WTC11 (cell line): ENCODE data around the gene SYT9.

Source experiments
- CREM ChIP-seq: sonication (generic); formaldehyde crosslinking; IDR thresholded peaks from 2 replicates; pipeline ENCODE4 v1.8.1; 2022; ENCODE audit warnings: mild to moderate bottlenecking, missing genetic modification reagents, moderate library complexity
- FOXJ3 ChIP-seq: sonication (generic); formaldehyde crosslinking; IDR thresholded peaks from 2 replicates; pipeline ENCODE4 v1.9.0; 2021; ENCODE audit warnings: missing genetic modification reagents, mild to moderate bottlenecking, borderline replicate concordance
- NFE2L1 ChIP-seq: sonication (generic); formaldehyde crosslinking; IDR thresholded peaks from 2 replicates; pipeline ENCODE4 v1.8.1; 2023; ENCODE audit warnings: missing genetic modification reagents
- SP1 ChIP-seq: sonication (generic); formaldehyde crosslinking; conservative IDR thresholded peaks from 2 replicates; pipeline ENCODE4 v1.8.1; 2022; ENCODE audit warnings: missing genetic modification reagents
- ZNF121 ChIP-seq: sonication (generic); formaldehyde crosslinking; IDR thresholded peaks from 2 replicates; pipeline ENCODE4 v1.8.0; 2023; ENCODE audit warnings: missing genetic modification reagents
- ZNF219 ChIP-seq: sonication (generic); formaldehyde crosslinking; IDR thresholded peaks from 2 replicates; pipeline ENCODE4 v1.8.0; 2023; ENCODE audit warnings: missing genetic modification reagents, mild to moderate bottlenecking, borderline replicate concordance
- ZNF423 ChIP-seq: fragments of 250-450 bp; sonication (Bioruptor Pico); IDR thresholded peaks from 2 replicates; pipeline ENCODE4 v2.1.2; 2022; ENCODE audit warnings: mild to moderate bottlenecking, moderate library complexity
- TF ChIP-seq, protein P1 (sequence below): sonication (generic); formaldehyde crosslinking; IDR thresholded peaks from 2 replicates; pipeline ENCODE4 v1.8.1; 2022; ENCODE audit warnings: low read depth, mild to moderate bottlenecking, moderate library complexity, missing genetic modification reagents, borderline replicate concordance
- TF ChIP-seq, protein P2 (sequence below): sonication (generic); formaldehyde crosslinking; IDR thresholded peaks from 2 replicates; pipeline ENCODE4 v1.8.1; 2022; ENCODE audit warnings: missing genetic modification reagents, borderline replicate concordance
- TF ChIP-seq, protein P3 (sequence below): sonication (generic); formaldehyde crosslinking; IDR thresholded peaks from 2 replicates; pipeline ENCODE4 v1.8.0; 2022; ENCODE audit warnings: mild to moderate bottlenecking, missing genetic modification reagents
- TF ChIP-seq, protein P4 (sequence below): sonication (generic); formaldehyde crosslinking; IDR thresholded peaks from 2 replicates; pipeline ENCODE4 v1.8.1; 2023; ENCODE audit warnings: mild to moderate bottlenecking, missing genetic modification reagents, moderate library complexity
- TF ChIP-seq, protein P5 (sequence below): fragments of 200-600 bp; IDR thresholded peaks from 2 replicates; pipeline ENCODE4 v1.8.0; 2022; ENCODE audit warnings: antibody characterized with exemption

DNA sequence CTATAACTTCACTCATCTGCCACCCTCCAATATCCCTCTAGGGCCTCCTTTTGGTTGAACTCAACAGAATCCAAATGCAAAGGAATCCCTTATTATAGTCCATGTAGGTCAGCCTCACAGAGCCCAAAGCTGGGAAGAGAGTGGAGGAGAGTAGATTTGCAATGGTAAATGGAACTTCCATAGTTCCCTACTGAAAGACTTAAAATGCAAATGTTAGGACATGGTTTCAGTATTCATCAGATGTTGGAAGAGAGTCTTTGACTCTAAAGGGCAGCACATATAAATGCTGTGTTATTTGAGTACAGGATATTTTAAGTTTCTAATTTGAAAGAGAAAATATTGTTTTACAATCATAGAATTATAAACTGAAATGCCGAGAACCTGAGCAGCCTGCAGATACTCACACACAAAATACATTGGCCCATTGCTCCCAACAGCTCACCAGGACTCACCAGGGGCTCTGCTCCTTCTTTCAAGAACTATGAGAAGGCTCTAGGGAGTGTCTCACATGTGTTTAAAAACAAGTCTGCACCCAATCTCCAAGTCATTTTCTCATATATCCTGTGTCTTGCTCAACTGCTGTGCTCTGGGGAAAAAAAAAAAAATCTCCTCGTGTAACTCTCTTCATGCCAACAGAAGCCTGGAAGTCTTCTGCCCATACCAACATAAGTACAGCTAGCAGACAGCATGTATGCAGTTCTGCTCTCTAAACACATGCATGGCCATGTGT, 39.6 kb downstream of the SYT9 start:
- TF ChIP-seq SP1 (CRISPR knock-in tag) (no peak), FOXJ3 (CRISPR knock-in tag) (no peak), ZNF423 (CRISPR knock-in tag) (no peak), CREM (CRISPR knock-in tag) (no peak), NFE2L1 (no peak), ZNF121 (CRISPR knock-in tag) (no peak), ZNF219 (CRISPR knock-in tag) (no peak)
- TF ChIP-seq, protein P1, sequence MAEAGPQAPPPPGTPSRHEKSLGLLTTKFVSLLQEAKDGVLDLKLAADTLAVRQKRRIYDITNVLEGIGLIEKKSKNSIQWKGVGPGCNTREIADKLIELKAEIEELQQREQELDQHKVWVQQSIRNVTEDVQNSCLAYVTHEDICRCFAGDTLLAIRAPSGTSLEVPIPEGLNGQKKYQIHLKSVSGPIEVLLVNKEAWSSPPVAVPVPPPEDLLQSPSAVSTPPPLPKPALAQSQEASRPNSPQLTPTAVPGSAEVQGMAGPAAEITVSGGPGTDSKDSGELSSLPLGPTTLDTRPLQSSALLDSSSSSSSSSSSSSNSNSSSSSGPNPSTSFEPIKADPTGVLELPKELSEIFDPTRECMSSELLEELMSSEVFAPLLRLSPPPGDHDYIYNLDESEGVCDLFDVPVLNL (CRISPR knock-in tag) = no peak
- TF ChIP-seq, protein P2, sequence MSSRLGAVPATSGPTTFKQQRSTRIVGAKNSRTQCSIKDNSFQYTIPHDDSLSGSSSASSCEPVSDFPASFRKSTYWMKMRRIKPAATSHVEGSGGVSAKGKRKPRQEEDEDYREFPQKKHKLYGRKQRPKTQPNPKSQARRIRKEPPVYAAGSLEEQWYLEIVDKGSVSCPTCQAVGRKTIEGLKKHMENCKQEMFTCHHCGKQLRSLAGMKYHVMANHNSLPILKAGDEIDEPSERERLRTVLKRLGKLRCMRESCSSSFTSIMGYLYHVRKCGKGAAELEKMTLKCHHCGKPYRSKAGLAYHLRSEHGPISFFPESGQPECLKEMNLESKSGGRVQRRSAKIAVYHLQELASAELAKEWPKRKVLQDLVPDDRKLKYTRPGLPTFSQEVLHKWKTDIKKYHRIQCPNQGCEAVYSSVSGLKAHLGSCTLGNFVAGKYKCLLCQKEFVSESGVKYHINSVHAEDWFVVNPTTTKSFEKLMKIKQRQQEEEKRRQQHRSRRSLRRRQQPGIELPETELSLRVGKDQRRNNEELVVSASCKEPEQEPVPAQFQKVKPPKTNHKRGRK (CRISPR knock-in tag) = no peak
- TF ChIP-seq, protein P3, sequence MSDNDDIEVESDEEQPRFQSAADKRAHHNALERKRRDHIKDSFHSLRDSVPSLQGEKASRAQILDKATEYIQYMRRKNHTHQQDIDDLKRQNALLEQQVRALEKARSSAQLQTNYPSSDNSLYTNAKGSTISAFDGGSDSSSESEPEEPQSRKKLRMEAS = no peak
- TF ChIP-seq, protein P4, sequence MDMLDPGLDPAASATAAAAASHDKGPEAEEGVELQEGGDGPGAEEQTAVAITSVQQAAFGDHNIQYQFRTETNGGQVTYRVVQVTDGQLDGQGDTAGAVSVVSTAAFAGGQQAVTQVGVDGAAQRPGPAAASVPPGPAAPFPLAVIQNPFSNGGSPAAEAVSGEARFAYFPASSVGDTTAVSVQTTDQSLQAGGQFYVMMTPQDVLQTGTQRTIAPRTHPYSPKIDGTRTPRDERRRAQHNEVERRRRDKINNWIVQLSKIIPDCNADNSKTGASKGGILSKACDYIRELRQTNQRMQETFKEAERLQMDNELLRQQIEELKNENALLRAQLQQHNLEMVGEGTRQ (CRISPR knock-in tag) = no peak
- TF ChIP-seq, protein P5, sequence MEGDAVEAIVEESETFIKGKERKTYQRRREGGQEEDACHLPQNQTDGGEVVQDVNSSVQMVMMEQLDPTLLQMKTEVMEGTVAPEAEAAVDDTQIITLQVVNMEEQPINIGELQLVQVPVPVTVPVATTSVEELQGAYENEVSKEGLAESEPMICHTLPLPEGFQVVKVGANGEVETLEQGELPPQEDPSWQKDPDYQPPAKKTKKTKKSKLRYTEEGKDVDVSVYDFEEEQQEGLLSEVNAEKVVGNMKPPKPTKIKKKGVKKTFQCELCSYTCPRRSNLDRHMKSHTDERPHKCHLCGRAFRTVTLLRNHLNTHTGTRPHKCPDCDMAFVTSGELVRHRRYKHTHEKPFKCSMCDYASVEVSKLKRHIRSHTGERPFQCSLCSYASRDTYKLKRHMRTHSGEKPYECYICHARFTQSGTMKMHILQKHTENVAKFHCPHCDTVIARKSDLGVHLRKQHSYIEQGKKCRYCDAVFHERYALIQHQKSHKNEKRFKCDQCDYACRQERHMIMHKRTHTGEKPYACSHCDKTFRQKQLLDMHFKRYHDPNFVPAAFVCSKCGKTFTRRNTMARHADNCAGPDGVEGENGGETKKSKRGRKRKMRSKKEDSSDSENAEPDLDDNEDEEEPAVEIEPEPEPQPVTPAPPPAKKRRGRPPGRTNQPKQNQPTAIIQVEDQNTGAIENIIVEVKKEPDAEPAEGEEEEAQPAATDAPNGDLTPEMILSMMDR = no peak
